Stomach (tissue), 4 donors: ENCODE data around the gene FNBP1.

Source experiments
- POLR2A ChIP-seq, 4 donors: fragments of 450-650 bp; IDR thresholded peaks; one replicate each; pipeline ENCODE4 v1.6.1; 2016; ENCODE audit warnings: antibody characterized with exemption in 4 of 4, control low read depth in 2 of 4, mild to moderate bottlenecking in 1 of 4, moderate library complexity in 1 of 4
- TF ChIP-seq, protein P1 (sequence below), 7 experiments: fragments of 450-650 bp in 4 of 7; fragments of 200-600 bp in 3 of 7; sonication (generic) in 3 of 7; IDR thresholded peaks; one replicate each; pipeline ENCODE4 v1.5.1; 2016 to 2019; ENCODE audit warnings: antibody characterized with exemption in 7 of 7, control low read depth in 2 of 7, mild to moderate bottlenecking in 1 of 7

DNA sequence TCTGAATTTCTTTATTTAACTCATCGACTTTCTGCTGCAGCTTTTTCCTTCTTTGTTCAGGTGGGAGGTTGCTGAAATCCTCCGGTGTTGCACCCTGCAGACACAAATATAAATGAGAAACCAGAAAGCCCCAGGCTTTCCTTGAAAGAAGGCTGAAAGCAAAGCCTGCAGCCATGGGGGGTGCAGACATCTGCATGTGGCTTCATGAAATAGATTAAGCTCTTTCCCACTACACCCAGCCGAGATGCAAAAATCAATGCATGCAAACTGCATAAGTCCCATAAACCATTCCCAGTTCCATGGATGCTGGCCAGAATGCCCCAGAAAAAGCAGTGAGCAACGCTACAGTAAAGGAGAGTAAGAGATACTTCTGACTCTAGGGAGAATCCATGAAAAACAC lies 134.1 kb downstream of the FNBP1 start:
- TF ChIP-seq, protein P1, sequence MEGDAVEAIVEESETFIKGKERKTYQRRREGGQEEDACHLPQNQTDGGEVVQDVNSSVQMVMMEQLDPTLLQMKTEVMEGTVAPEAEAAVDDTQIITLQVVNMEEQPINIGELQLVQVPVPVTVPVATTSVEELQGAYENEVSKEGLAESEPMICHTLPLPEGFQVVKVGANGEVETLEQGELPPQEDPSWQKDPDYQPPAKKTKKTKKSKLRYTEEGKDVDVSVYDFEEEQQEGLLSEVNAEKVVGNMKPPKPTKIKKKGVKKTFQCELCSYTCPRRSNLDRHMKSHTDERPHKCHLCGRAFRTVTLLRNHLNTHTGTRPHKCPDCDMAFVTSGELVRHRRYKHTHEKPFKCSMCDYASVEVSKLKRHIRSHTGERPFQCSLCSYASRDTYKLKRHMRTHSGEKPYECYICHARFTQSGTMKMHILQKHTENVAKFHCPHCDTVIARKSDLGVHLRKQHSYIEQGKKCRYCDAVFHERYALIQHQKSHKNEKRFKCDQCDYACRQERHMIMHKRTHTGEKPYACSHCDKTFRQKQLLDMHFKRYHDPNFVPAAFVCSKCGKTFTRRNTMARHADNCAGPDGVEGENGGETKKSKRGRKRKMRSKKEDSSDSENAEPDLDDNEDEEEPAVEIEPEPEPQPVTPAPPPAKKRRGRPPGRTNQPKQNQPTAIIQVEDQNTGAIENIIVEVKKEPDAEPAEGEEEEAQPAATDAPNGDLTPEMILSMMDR (IDR thresholded peaks at IDR 0.05), result no peak
- TF ChIP-seq POLR2A (IDR thresholded peaks at IDR 0.05), result no peak
